B cell (primary cell): ENCODE measurements around the gene APCDD1L. TPM values are rescaled to one million over a fixed set of nuclear protein-coding genes. Genes with fewer than 3 reads are reported as not detected.

ENCODE experiments used
- ATAC-seq: fragments of 200-7000 bp; cut with Tn5 transposase; one replicate; pipeline ENCODE4 v1.10.0; 2021; ENCODE audit warnings: low read depth, mild to moderate bottlenecking, moderate number of reproducible peaks, moderate library complexity
- CTCF ChIA-PET: fragments of 350-600 bp; sonication (Branson Sonifier 250); formaldehyde crosslinking; loops from one replicate; lab custom pipeline; 2021; ENCODE audit warnings: antibody characterized with exemption, inconsistent platforms; lab: Charles Lee
- POLR2A ChIA-PET: fragments of 350-600 bp; sonication (Branson Sonifier 250); formaldehyde crosslinking; loops from one replicate; lab custom pipeline; 2021; ENCODE audit warnings: antibody characterized with exemption; lab: Charles Lee
- DNase-seq: peaks from one replicate; pipeline ENCODE4 v3.0.0; 2013
- H2AFZ ChIP-seq: 2 replicates; pipeline ENCODE4 v1.6.1; 2012; ENCODE audit warnings: mild to moderate bottlenecking, low read depth, low read length; ENCODE audit not compliant: insufficient read depth, poor library complexity, severe bottlenecking
- H3K27ac ChIP-seq, 2 donors: 1 replicate in 1 of 2; 2 replicates in 1 of 2; pipeline ENCODE4 v1.5.1; 2012 to 2013; ENCODE audit warnings: low read length in 2 of 2, mild to moderate bottlenecking in 2 of 2, moderate library complexity in 1 of 2
- H3K27me3 ChIP-seq, 4 experiments: fragments of 200-600 bp in 1 of 4; sonication (generic) in 1 of 4; replicated peaks in 1 of 4; 1 replicate in 2 of 4; 2 replicates in 2 of 4; pipeline versions ENCODE4 v1.6.1 to v1.7.0; 2013 to 2016; ENCODE audit warnings: low read length in 3 of 4, mild to moderate bottlenecking in 2 of 4, mixed read lengths in 1 of 4, moderate library complexity in 1 of 4; ENCODE audit not compliant: insufficient read depth in 4 of 4, control insufficient read depth in 3 of 4; ENCODE audit errors: control extremely low read depth in 1 of 4
- H3K36me3 ChIP-seq, 2 experiments: replicated peaks in 1 of 2; 1 replicate in 1 of 2; 2 replicates in 1 of 2; pipeline versions ENCODE4 v1.6.1 to v1.7.1; 2013; ENCODE audit warnings: low read length in 1 of 2; ENCODE audit not compliant: insufficient read depth in 2 of 2, control insufficient read depth in 1 of 2; ENCODE audit errors: control extremely low read depth in 1 of 2, extremely low read depth in 1 of 2
- H3K4me1 ChIP-seq, 2 donors: fragments of 200-600 bp in 1 of 2; sonication (generic) in 1 of 2; 1 replicate in 1 of 2; 2 replicates in 1 of 2; pipeline versions ENCODE4 v1.5.1 to v1.6.1; 2013 to 2017; ENCODE audit warnings: low read length in 2 of 2; ENCODE audit not compliant: control insufficient read depth in 2 of 2, insufficient read depth in 2 of 2
- H3K4me2 ChIP-seq: replicated peaks from 2 replicates; pipeline ENCODE3; 2012; ENCODE audit warnings: mild to moderate bottlenecking, low read depth, low read length; ENCODE audit not compliant: poor library complexity, severe bottlenecking
- H3K4me3 ChIP-seq, 5 experiments: fragments of 200-600 bp in 1 of 5; sonication (generic) in 1 of 5; 1 replicate in 3 of 5; 2 replicates in 2 of 5; pipeline versions ENCODE4 v1.5.1 to v1.7.0; 2011 to 2016; ENCODE audit warnings: low read length in 4 of 5, mild to moderate bottlenecking in 4 of 5, low read depth in 2 of 5, control low read depth in 1 of 5, moderate library complexity in 1 of 5; ENCODE audit not compliant: insufficient read depth in 1 of 5; ENCODE audit errors: control extremely low read depth in 1 of 5, extremely low read depth in 1 of 5
- H3K79me2 ChIP-seq: fragments of 200-600 bp; sonication (generic); one replicate; pipeline ENCODE4 v1.6.0; 2016; ENCODE audit warnings: low read length; ENCODE audit not compliant: control insufficient read depth, insufficient read depth
- H3K9ac ChIP-seq: fragments of 200-600 bp; sonication (generic); 2 replicates; pipeline ENCODE4 v1.6.1; 2017; ENCODE audit warnings: mild to moderate bottlenecking, low read length, moderate library complexity
- H3K9me3 ChIP-seq, 3 donors: one replicate each; pipeline versions ENCODE4 v1.6.1 to v1.7.1; 2013; ENCODE audit warnings: low read length in 2 of 3; ENCODE audit not compliant: control insufficient read depth in 2 of 3, insufficient read depth in 1 of 3; ENCODE audit errors: control extremely low read depth in 1 of 3
- H4K20me1 ChIP-seq: 2 replicates; pipeline ENCODE4 v1.6.0; 2012; ENCODE audit warnings: mild to moderate bottlenecking, low read length; ENCODE audit not compliant: insufficient read depth, control insufficient read depth, poor library complexity, severe bottlenecking
- H3K27ac Mint-ChIP-seq: one replicate; pipeline ENCODE4 v1.8.0; 2021; ENCODE audit warnings: mixed read lengths
- H3K27me3 Mint-ChIP-seq: one replicate; pipeline ENCODE4 v1.8.0; 2021; ENCODE audit warnings: mixed read lengths
- H3K4me1 Mint-ChIP-seq: one replicate; pipeline ENCODE4 v1.8.0; 2021; ENCODE audit warnings: mixed read lengths
- H3K4me3 Mint-ChIP-seq: one replicate; pipeline ENCODE4 v1.8.0; 2021; ENCODE audit warnings: mixed read lengths
- H3K9me3 Mint-ChIP-seq: one replicate; pipeline ENCODE4 v1.8.0; 2022; ENCODE audit warnings: mixed read lengths; ENCODE audit not compliant: insufficient read depth
- CTCF ChIP-seq: fragments of 200-600 bp; IDR thresholded peaks from one replicate; pipeline ENCODE4 v1.8.0; 2022; ENCODE audit warnings: antibody characterized with exemption, mild to moderate bottlenecking
- EZH2 ChIP-seq: IDR thresholded peaks from 2 replicates; pipeline ENCODE4 v1.6.1; 2012; ENCODE audit warnings: borderline replicate concordance, low read depth, mild to moderate bottlenecking, moderate library complexity, low read length; ENCODE audit not compliant: insufficient read depth, poor library complexity, severe bottlenecking
- WGBS: methylation state at CpG from one replicate; pipeline ENCODE4 v1.1.5; 2013; ENCODE audit warnings: missing lambda C conversion rate; ENCODE audit not compliant: insufficient coverage; 5-methylcytosine and 5-hydroxymethylcytosine counted together
- intact Hi-C: fragments of 100-400 bp; cut with micrococcal nuclease; formaldehyde crosslinking; loops from one replicate; pipeline ENCODE4 v1.10.0; 2022
- polyA plus RNA-seq: library from polyadenylated mRNA; depleted of rRNA; stranded (reverse); fragments of >200 nt; gene quantifications from 2 replicates; pipeline ENCODE4 v1.2.3, GENCODE V29; 2012
- total RNA-seq, 2 donors: library from RNA; stranded (reverse); fragments of 120-200 nt in 1 of 2; gene quantifications; 1 replicate in 1 of 2; 2 replicates in 1 of 2; pipeline versions ENCODE4 v1.2.3 to v1.2.4, GENCODE V29; 2013 to 2022

The APCDD1L gene
- total and polyA plus RNA-seq, 2 donors (not counting 1 experiment from before 2014, with no cell fraction given): not detected

- Histone ChIP-seq H2AFZ (no peak overlapping the region), H3K4me2 (no peak overlapping the region), H3K9ac (no peak overlapping the region), H3K9me3 (peaks cover 0 to 16% (median 5%) of the 10 kb centered on the region in 3 donors), H3K27ac (no peak overlapping the region), H3K27me3 (no peaks in the 10 kb centered on the region), H3K4me3 (no peak overlapping the region), H4K20me1 (no peaks in the 10 kb centered on the region), H3K4me1 (no peaks in the 10 kb centered on the region), H3K36me3 (no peaks in the 10 kb centered on the region), H3K79me2 (no peaks in the 10 kb centered on the region)
- DNase-seq (no peak), ATAC-seq (no peak)
- TF ChIP-seq CTCF: no peak
- no peak for TF ChIP-seq EZH2
- intact Hi-C loops: no loop called here
- Mint-ChIP-seq H3K9me3 (peaks cover 8% of the 10 kb centered on the region), H3K4me3 (no peak overlapping the region), H3K27ac (no peak overlapping the region), H3K4me1 (no peaks in the 10 kb centered on the region), H3K27me3 (peaks cover 11% of the 10 kb centered on the region)
- ChIA-PET CTCF (no interaction called here), POLR2A (no interaction called here)
- WGBS: 82% methylated on average over 2 of the region's 3 CpGs
These were observed 7.5 kb upstream of the APCDD1L start for GRCh38 chr20:58522666-58523065.

GRCh38 chr20:58521763-58522162 lies 6.6 kb upstream of the APCDD1L start:
- Histone ChIP-seq H3K4me2 (no peak overlapping the region), H3K9ac (no peak overlapping the region), H3K4me3 (no peak overlapping the region), H3K27me3 (no peaks in the 10 kb centered on the region), H3K9me3 (peaks cover 0 to 16% (median 4%) of the 10 kb centered on the region in 3 donors), H3K27ac (no peak overlapping the region), H3K36me3 (no peaks in the 10 kb centered on the region), H4K20me1 (no peaks in the 10 kb centered on the region), H2AFZ (no peak overlapping the region), H3K79me2 (no peaks in the 10 kb centered on the region), H3K4me1 (no peaks in the 10 kb centered on the region)
- no peak for TF ChIP-seq CTCF
- TF ChIP-seq EZH2: no peak
- ChIA-PET CTCF (no interaction called here), POLR2A (no interaction called here)
- 88% methylated on average over 5 of the region's 10 CpGs for WGBS
- Mint-ChIP-seq H3K9me3 (peaks cover 5% of the 10 kb centered on the region), H3K27ac (no peak overlapping the region), H3K4me3 (no peak overlapping the region), H3K27me3 (peaks cover 19% of the 10 kb centered on the region), H3K4me1 (no peaks in the 10 kb centered on the region)
- DNase-seq (no peak), ATAC-seq (no peak)
- intact Hi-C loops: no loop called here
